ENCODE data around the gene ZNF101. TPM values are rescaled to one million over a fixed set of nuclear protein-coding genes. Genes with fewer than 3 reads are reported as not detected.

ZNF101 gene
- total RNA-seq, 4 donors from 2014 or later, result 0.39 to 9.7 (median 2.5) TPM

DNA sequence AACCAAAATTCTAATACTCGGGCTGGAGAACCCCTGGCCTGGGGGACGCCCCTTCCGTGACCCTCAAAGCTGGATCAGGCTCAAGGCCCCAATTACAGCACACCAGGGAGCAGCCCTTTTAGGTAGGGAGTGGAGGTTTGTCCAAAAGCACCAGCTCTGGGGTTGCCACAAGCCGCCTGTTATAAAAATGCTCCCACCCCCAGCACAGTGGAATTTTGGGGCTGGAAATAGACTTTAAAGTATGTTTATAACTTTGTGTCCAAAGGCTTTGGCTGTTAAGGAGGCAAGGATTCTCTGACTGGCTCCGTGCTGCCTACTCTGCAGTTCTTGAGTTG lies 24.6 kb upstream of the ZNF101 start:
- intact Hi-C loops (cut with DNase I; ENCODE audit: low total_unique reads), result loop anchor here (1.0 kb wide), 1 partner anchor 112 kb away; no protein-coding TSS in a partner anchor
- no peak for ATAC-seq
- in situ Hi-C loops (cut with MboI; ENCODE audit: low sequenced_read_pairs in 4 of 4), result loop anchor here in 3 of 4 donors (5.0 to 10.0 kb wide), 3 partner anchors 109 to 119 kb away; partner anchors contain the start of genes CILP2 (in 1 of the 3) and YJEFN3 (in 1 of the 3)

DNA sequence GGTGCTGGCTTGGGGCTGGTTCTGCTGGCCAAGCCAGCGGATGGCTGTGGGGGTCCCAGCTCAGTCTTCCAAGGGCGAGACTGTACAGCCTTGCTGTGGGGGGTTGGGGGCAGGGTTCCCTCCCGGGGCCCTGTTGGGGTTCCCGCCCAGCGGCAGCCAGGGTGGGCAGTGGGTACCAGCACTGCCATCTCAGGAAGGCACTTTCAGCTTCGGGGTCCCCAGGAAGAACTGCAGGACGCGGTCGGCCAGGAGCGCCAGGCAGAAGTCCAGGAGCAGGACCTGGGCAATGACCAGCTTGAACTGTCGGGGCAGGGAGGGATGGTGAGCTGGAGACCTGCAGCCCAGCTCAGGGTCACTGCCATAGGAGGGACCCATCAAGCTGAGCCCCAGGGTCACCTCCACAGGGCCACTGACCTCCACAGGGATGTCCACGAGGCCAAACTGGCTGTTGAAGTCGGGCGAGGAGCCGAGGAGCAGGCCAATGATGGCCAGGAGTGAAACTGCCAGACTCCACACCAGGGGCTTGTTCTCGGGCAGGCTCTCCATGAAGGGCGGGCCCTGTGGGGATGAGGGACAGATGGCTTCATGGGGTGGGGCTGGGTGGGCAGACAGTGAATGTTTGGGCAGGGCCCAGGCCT lies 23.3 kb upstream of the ZNF101 start:
- intact Hi-C loops (cut with DNase I; ENCODE audit: low total_unique reads), result no loop called here
- no peaks in the 10 kb centered on the region for H3K9me3 ChIP-seq
- H3K36me3 ChIP-seq, result peaks cover 0 to 49% of the 10 kb centered on the region in 2 donors
- H3K27ac ChIP-seq, result no peak overlapping the region
- TF ChIP-seq POLR2A (IDR thresholded peaks at IDR 0.05) (no peak), CTCF (IDR thresholded peaks at IDR 0.05 in 4 of 5, conservative IDR thresholded peaks at IDR 0.05 in 1 of 5) (no peak)
- peaks cover 3 to 10% of the 10 kb centered on the region in 2 donors for H3K4me1 ChIP-seq
- DNase-seq (no peak), ATAC-seq (no peak)
- in situ Hi-C loops (cut with MboI; ENCODE audit: low sequenced_read_pairs in 4 of 4), result loop anchor here in 2 of 4 donors (10.0 kb wide), 2 partner anchors 111 to 121 kb away; partner anchors contain the start of genes CILP2 (in 1 of the 2) and YJEFN3 (in 1 of the 2)
- peaks cover 0 to 4% (median 3%) of the 10 kb centered on the region in 3 donors for H3K27me3 ChIP-seq
- H3K4me3 ChIP-seq, result no peak overlapping the region

More for the DNA sequence above, 24.6 kb upstream of the ZNF101 start:
- peaks cover 3 to 10% of the 10 kb centered on the region in 2 donors for H3K4me1 ChIP-seq
- peaks cover 0 to 4% (median 3%) of the 10 kb centered on the region in 3 donors for H3K27me3 ChIP-seq
- no peaks in the 10 kb centered on the region for H3K9me3 ChIP-seq
- no peak for DNase-seq
- peak overlapping the region in 3 of 4 donors; percentile 64 to 78 (median 73) for H3K4me3 ChIP-seq
- H3K27ac ChIP-seq, result no peak overlapping the region
- H3K36me3 ChIP-seq, result peaks cover 0 to 35% of the 10 kb centered on the region in 2 donors
- TF ChIP-seq POLR2A (IDR thresholded peaks at IDR 0.05), result no peak
- peak in 2 of 5 experiments; percentile 7 to 23 for TF ChIP-seq CTCF (IDR thresholded peaks at IDR 0.05 in 4 of 5, conservative IDR thresholded peaks at IDR 0.05 in 1 of 5)

GRCh38 chr19:19647037-19647835 lies 21.4 kb upstream of the ZNF101 start:
- Histone ChIP-seq H3K4me3 (no peak overlapping the region), H3K27me3 (peaks cover 0 to 4% (median 3%) of the 10 kb centered on the region in 3 donors), H3K27ac (no peak overlapping the region), H3K9me3 (no peaks in the 10 kb centered on the region), H3K36me3 (peaks cover 0 to 68% of the 10 kb centered on the region in 2 donors), H3K4me1 (peaks cover 3 to 10% of the 10 kb centered on the region in 2 donors)
- DNase-seq (no peak), ATAC-seq (no peak)
- TF ChIP-seq CTCF (IDR thresholded peaks at IDR 0.05 in 4 of 5, conservative IDR thresholded peaks at IDR 0.05 in 1 of 5) (no peak), POLR2A (IDR thresholded peaks at IDR 0.05) (no peak)
- in situ Hi-C loops (cut with MboI; ENCODE audit: low sequenced_read_pairs in 4 of 4), result loop anchor here in 2 of 4 donors (10.0 kb wide), 2 partner anchors 112 to 122 kb away; partner anchors contain the start of genes CILP2 (in 1 of the 2) and YJEFN3 (in 1 of the 2)
- intact Hi-C loops (cut with DNase I; ENCODE audit: low total_unique reads), result no loop called here

GRCh38 chr19:19649155-19649554 lies 19.5 kb upstream of the ZNF101 start:
- Histone ChIP-seq H3K27me3 (no peaks in the 10 kb centered on the region), H3K4me1 (no peaks in the 10 kb centered on the region), H3K36me3 (peaks cover 0 to 87% of the 10 kb centered on the region in 2 donors), H3K27ac (no peak overlapping the region), H3K4me3 (no peak overlapping the region), H3K9me3 (no peaks in the 10 kb centered on the region)
- in situ Hi-C loops (cut with MboI; ENCODE audit: low sequenced_read_pairs in 4 of 4), result loop anchor here in 2 of 4 donors (10.0 kb wide), 2 partner anchors 114 to 124 kb away; partner anchors contain the start of genes CILP2 (in 1 of the 2) and YJEFN3 (in 1 of the 2)
- DNase-seq, result no peak
- intact Hi-C loops (cut with DNase I; ENCODE audit: low total_unique reads), result no loop called here
- ATAC-seq, result no peak
- no peak for TF ChIP-seq CTCF (IDR thresholded peaks at IDR 0.05 in 4 of 5, conservative IDR thresholded peaks at IDR 0.05 in 1 of 5)
- no peak for TF ChIP-seq POLR2A (IDR thresholded peaks at IDR 0.05)

Measured in gastrocnemius medialis (tissue), 4 donors.